ENCODE measurements around the gene C6orf15.
"Not testable (repeated sequence)": the region's sequence is repeated elsewhere in the genome, so short reads cannot be mapped to it uniquely, and the experiment has no call there.

Gene C6orf15

GRCh38 chr6:31067891-31068668 lies 44.3 kb downstream of the C6orf15 start:
- DNase-seq (ENCODE audit: low spot score): not testable (repeated sequence)

- DNase-seq (ENCODE audit: low spot score): not testable (repeated sequence)
Measured at GRCh38 chr6:31067028-31067427, 45.3 kb downstream of the C6orf15 start.

- no peak for DNase-seq (ENCODE audit: low spot score)
Measured at GRCh38 chr6:31065556-31065955, 46.8 kb downstream of the C6orf15 start.

DNA sequence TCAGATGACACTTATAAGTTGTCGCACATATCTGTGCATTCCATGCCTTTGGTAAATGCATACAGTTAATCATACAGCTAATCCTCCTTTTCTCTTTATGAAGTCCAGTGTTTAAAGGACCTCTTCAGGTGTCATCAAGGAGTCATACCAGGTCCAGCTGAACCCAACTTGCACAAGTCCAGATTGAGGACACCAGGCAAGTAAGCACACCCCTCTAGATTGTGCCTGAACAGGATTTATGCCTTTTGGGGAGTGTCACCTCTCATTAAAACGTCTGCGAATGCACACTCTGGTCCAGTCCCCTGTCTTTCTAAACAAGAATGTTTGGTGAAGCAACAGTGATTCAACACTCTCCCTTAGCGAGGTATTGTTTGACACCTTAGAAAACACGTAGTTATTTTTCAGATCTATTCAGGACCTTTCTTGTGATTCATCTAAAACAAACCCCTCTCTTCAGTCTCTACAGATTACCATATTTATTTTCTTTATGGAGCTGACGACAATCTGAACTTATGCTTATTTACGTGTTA lies 48.4 kb downstream of the C6orf15 start:
- DNase-seq (ENCODE audit: low spot score): no peak

All from hepatic stellate cell (primary cell).